Left ventricle myocardium inferior (tissue), 1 donor: Measurements from ENCODE around the gene SRI. TPM values are rescaled to one million over a fixed set of nuclear protein-coding genes. Genes with fewer than 3 reads are reported as not detected.

Experiments
- DNase-seq: peaks from one replicate; pipeline ENCODE4 v3.0.0-alpha.2; 2020
- H3K27ac ChIP-seq: fragments of 200-600 bp; replicated peaks from 2 replicates; pipeline ENCODE4 v1.8.0; 2021
- H3K27me3 ChIP-seq: fragments of 200-600 bp; 2 replicates; pipeline ENCODE4 v1.8.0; 2021; ENCODE audit warnings: low read depth
- H3K36me3 ChIP-seq: fragments of 200-600 bp; 2 replicates; pipeline ENCODE4 v1.8.0; 2021
- H3K4me1 ChIP-seq: fragments of 200-600 bp; 2 replicates; pipeline ENCODE4 v1.8.0; 2021
- H3K4me3 ChIP-seq: fragments of 200-600 bp; 2 replicates; pipeline ENCODE4 v1.8.0; 2021; ENCODE audit warnings: mild to moderate bottlenecking, moderate library complexity
- H3K9me3 ChIP-seq: fragments of 200-600 bp; replicated peaks from 2 replicates; pipeline ENCODE4 v1.8.0; 2021
- intact Hi-C: fragments of 100-400 bp; cut with micrococcal nuclease; formaldehyde crosslinking; loops from one replicate; pipeline ENCODE4 v1.11.0; 2022
- total RNA-seq: library from RNA; stranded (reverse); fragmentation: NEBNext Ultra II Directional; extraction: Animal tissue kit (Norgen Biotek cat#: 25700); gene quantifications from one replicate; pipeline ENCODE4 v1.2.1, GENCODE V29; 2021
- TF ChIP-seq, protein P1 (sequence below): fragments of 200-600 bp; IDR thresholded peaks from 2 replicates; pipeline ENCODE4 v1.8.0; 2021; ENCODE audit warnings: antibody characterized with exemption, mild to moderate bottlenecking, borderline replicate concordance
- donor health status: DM: no; HTN: yes; CAD: no; lungs with severe emphysema.

Gene SRI
- total RNA-seq, 1 donor from 2014 or later, result 76.1 TPM

DNA sequence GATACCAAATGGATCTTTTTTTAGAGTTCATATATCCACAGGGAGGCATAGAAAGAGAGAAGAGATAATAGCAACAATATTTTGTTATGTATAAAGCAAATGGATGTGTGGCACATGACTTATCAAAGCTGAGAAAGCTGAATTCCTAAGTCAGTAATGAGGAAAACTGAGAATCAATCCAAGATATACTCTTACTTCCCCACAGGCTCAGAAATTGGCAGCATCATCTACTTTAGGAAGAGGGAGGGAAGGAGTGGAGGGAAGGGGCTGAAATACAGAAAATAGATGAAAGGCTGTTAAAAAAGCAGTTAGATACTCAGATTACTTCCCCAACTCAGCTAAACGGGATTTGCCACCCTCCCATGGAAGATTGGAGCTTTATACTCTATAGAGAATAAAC, 63.5 kb downstream of the SRI start:
- DNase-seq, result no peak
- Histone ChIP-seq H3K4me1 (no peaks in the 10 kb centered on the region), H3K27me3 (no peaks in the 10 kb centered on the region), H3K27ac (no peak overlapping the region), H3K4me3 (no peak overlapping the region), H3K36me3 (no peaks in the 10 kb centered on the region), H3K9me3 (peaks cover 30% of the 10 kb centered on the region)
- intact Hi-C loops, result no loop called here
- TF ChIP-seq, protein P1, sequence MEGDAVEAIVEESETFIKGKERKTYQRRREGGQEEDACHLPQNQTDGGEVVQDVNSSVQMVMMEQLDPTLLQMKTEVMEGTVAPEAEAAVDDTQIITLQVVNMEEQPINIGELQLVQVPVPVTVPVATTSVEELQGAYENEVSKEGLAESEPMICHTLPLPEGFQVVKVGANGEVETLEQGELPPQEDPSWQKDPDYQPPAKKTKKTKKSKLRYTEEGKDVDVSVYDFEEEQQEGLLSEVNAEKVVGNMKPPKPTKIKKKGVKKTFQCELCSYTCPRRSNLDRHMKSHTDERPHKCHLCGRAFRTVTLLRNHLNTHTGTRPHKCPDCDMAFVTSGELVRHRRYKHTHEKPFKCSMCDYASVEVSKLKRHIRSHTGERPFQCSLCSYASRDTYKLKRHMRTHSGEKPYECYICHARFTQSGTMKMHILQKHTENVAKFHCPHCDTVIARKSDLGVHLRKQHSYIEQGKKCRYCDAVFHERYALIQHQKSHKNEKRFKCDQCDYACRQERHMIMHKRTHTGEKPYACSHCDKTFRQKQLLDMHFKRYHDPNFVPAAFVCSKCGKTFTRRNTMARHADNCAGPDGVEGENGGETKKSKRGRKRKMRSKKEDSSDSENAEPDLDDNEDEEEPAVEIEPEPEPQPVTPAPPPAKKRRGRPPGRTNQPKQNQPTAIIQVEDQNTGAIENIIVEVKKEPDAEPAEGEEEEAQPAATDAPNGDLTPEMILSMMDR, result no peak

DNA sequence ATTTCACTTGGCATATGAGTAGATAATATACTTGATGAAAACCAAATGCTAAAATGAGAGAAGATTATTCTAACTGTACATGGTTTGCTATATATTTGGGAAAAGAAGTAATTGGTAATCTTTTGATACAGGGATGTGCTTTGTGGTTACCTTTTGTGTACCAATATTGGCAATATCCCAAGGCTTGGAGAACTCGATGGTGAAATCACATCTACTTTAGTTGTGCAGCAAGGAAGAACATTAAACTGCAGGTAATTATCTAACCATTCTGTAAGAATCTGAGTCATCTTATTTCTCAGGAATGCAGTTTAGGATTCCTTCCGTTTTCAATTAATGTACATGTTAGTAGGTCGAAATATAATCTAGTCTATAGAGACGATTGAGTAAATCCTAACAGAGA, 64.1 kb downstream of the SRI start:
- TF ChIP-seq, protein P1, result no peak
- DNase-seq, result no peak
- Histone ChIP-seq H3K4me3 (no peak overlapping the region), H3K4me1 (no peaks in the 10 kb centered on the region), H3K27ac (no peak overlapping the region), H3K27me3 (no peaks in the 10 kb centered on the region), H3K9me3 (peaks cover 26% of the 10 kb centered on the region), H3K36me3 (no peaks in the 10 kb centered on the region)
- intact Hi-C loops, result no loop called here

Other genes with a start within 250 kb of the SRI start
- gene STEAP4, start 86.9 kb upstream of the SRI start, total RNA-seq, result 15.7 TPM